Glutamatergic neuron (in vitro differentiated cells): ENCODE results near the gene GAN. TPM values are rescaled to one million over a fixed set of nuclear protein-coding genes. Genes with fewer than 3 reads are reported as not detected.

Source experiments
- DNase-seq: peaks from one replicate; pipeline ENCODE4 v3.0.0; 2022
- H3K27ac Mint-ChIP-seq: one replicate; pipeline ENCODE4 v1.8.0; 2020; ENCODE audit warnings: mild to moderate bottlenecking, mixed read lengths, inconsistent platforms; ENCODE audit not compliant: unreplicated experiment
- H3K27me3 Mint-ChIP-seq: one replicate; pipeline ENCODE4 v1.8.0; 2020; ENCODE audit warnings: mild to moderate bottlenecking, moderate library complexity, mixed read lengths, inconsistent platforms; ENCODE audit not compliant: unreplicated experiment
- H3K36me3 Mint-ChIP-seq: one replicate; pipeline ENCODE4 v1.8.0; 2020; ENCODE audit warnings: mild to moderate bottlenecking, mixed read lengths, inconsistent platforms; ENCODE audit not compliant: unreplicated experiment
- H3K4me1 Mint-ChIP-seq: one replicate; pipeline ENCODE4 v1.8.0; 2020; ENCODE audit warnings: mild to moderate bottlenecking, low read depth, mixed read lengths, inconsistent platforms; ENCODE audit not compliant: unreplicated experiment
- H3K4me3 Mint-ChIP-seq: one replicate; pipeline ENCODE4 v1.8.0; 2020; ENCODE audit warnings: mild to moderate bottlenecking, mixed read lengths, inconsistent platforms; ENCODE audit not compliant: unreplicated experiment
- H3K9me3 Mint-ChIP-seq: one replicate; pipeline ENCODE4 v1.8.0; 2020; ENCODE audit warnings: mild to moderate bottlenecking, moderate library complexity, mixed read lengths, inconsistent platforms; ENCODE audit not compliant: unreplicated experiment
- CTCF ChIP-seq: fragments of 200-600 bp; sonication (generic); IDR thresholded peaks from one replicate; pipeline ENCODE4 v1.5.0; 2021; ENCODE audit not compliant: partially characterized antibody, unreplicated experiment
- total RNA-seq: library from RNA; stranded (reverse); fragmentation: NEBNext Ultra II Directional; extraction: Animal tissue kit (Norgen Biotek cat#: 25700); gene quantifications from one replicate; pipeline ENCODE4 v1.2.1, GENCODE V29; 2021; ENCODE audit not compliant: unreplicated experiment

GAN gene
- total RNA-seq, 1 donor from 2014 or later: 14.4 TPM

- Mint-ChIP-seq H3K9me3 (no peaks in the 10 kb centered on the region), H3K36me3 (no peaks in the 10 kb centered on the region), H3K27ac (no peak overlapping the region), H3K27me3 (peaks cover 2% of the 10 kb centered on the region), H3K4me3 (no peak overlapping the region), H3K4me1 (no peaks in the 10 kb centered on the region)
- no peak for TF ChIP-seq CTCF
- DNase-seq: no peak
Measured at GRCh38 chr16:81273223-81273950, 41.4 kb upstream of the GAN start.

- H3K4me3 Mint-ChIP-seq: no peak overlapping the region
- H3K27me3 Mint-ChIP-seq: peaks cover 2% of the 10 kb centered on the region
- no peak for TF ChIP-seq CTCF
- no peak overlapping the region for H3K27ac Mint-ChIP-seq
- no peaks in the 10 kb centered on the region for H3K36me3 Mint-ChIP-seq
- no peaks in the 10 kb centered on the region for H3K9me3 Mint-ChIP-seq
- DNase-seq: no peak
- H3K4me1 Mint-ChIP-seq: no peaks in the 10 kb centered on the region
Measured at GRCh38 chr16:81275064-81275532, 39.7 kb upstream of the GAN start.

GRCh38 chr16:81275795-81276194 lies 39.0 kb upstream of the GAN start:
- Mint-ChIP-seq H3K27ac (no peak overlapping the region), H3K9me3 (no peaks in the 10 kb centered on the region), H3K4me3 (no peak overlapping the region), H3K4me1 (no peaks in the 10 kb centered on the region), H3K27me3 (peaks cover 2% of the 10 kb centered on the region), H3K36me3 (no peaks in the 10 kb centered on the region)
- TF ChIP-seq CTCF: no peak
- no peak for DNase-seq

GRCh38 chr16:81276323-81276722 lies 38.4 kb upstream of the GAN start:
- Mint-ChIP-seq H3K36me3 (no peaks in the 10 kb centered on the region), H3K27ac (no peak overlapping the region)
- DNase-seq: no peak

More at GRCh38 chr16:81276323-81276722, 38.4 kb upstream of the GAN start:
- Mint-ChIP-seq H3K9me3 (no peaks in the 10 kb centered on the region), H3K27me3 (peaks cover 2% of the 10 kb centered on the region), H3K4me3 (no peak overlapping the region), H3K4me1 (no peaks in the 10 kb centered on the region)
- TF ChIP-seq CTCF: no peak
